Progenitor cell of endocrine pancreas (in vitro differentiated cells): ENCODE data around the gene GMDS. TPM values are rescaled to one million over a fixed set of nuclear protein-coding genes. Genes with fewer than 3 reads are reported as not detected.

Experiments
- DNase-seq: peaks from one replicate; pipeline ENCODE4 v3.0.0; 2021; ENCODE audit warnings: low spot score; ENCODE audit not compliant: unreplicated experiment
- H3K27ac Mint-ChIP-seq: 2 replicates; pipeline ENCODE4 v1.8.0; 2021; ENCODE audit warnings: mild to moderate bottlenecking, moderate library complexity, mixed read lengths
- H3K27me3 Mint-ChIP-seq: 2 replicates; pipeline ENCODE4 v1.8.0; 2021; ENCODE audit warnings: mixed read lengths
- H3K36me3 Mint-ChIP-seq: 2 replicates; pipeline ENCODE4 v1.8.0; 2022; ENCODE audit warnings: mixed read lengths; ENCODE audit not compliant: insufficient read depth
- H3K4me1 Mint-ChIP-seq: 2 replicates; pipeline ENCODE4 v1.8.0; 2021; ENCODE audit warnings: low read depth, mixed read lengths
- H3K4me3 Mint-ChIP-seq: 2 replicates; pipeline ENCODE4 v1.8.0; 2021; ENCODE audit warnings: low read depth, mild to moderate bottlenecking, moderate library complexity, mixed read lengths
- H3K9me3 Mint-ChIP-seq: 2 replicates; pipeline ENCODE4 v1.8.0; 2021; ENCODE audit warnings: low read depth, mixed read lengths
- CTCF ChIP-seq: fragments of 200-600 bp; sonication (generic); IDR thresholded peaks from one replicate; pipeline ENCODE4 v1.5.0; 2021; ENCODE audit warnings: antibody characterized with exemption, mild to moderate bottlenecking; ENCODE audit not compliant: unreplicated experiment
- total RNA-seq: library from RNA; stranded (reverse); gene quantifications from 2 replicates; pipeline ENCODE4 v1.2.1, GENCODE V29; 2021

GMDS gene
- total RNA-seq, 1 donor from 2014 or later: 17.2 TPM

DNA sequence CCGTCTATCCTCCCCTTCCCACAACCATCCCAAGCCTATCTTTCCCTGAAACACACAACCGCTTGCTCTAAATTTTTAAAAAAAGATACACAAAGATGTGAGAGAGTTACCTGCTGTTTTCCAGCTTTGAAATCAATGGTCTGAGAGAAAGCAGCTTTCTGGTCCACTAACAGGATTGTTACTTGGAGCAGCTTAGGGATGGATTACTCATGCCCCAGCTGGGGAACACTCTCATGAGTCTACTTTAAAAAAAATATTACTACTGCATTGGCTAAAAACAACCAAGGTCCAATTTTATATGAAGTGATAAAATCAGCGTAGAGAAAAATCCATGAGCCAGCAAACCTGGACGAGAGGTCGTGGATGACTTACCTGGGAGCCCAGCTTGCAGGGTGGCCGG lies 665.3 kb downstream of the GMDS start:
- no peak for TF ChIP-seq CTCF
- Mint-ChIP-seq H3K36me3 (no peaks in the 10 kb centered on the region), H3K9me3 (no peaks in the 10 kb centered on the region), H3K4me3 (no peak overlapping the region), H3K27me3 (peaks cover 39% of the 10 kb centered on the region), H3K27ac (no peak overlapping the region), H3K4me1 (peaks cover 3% of the 10 kb centered on the region)
- DNase-seq: no peak

DNA sequence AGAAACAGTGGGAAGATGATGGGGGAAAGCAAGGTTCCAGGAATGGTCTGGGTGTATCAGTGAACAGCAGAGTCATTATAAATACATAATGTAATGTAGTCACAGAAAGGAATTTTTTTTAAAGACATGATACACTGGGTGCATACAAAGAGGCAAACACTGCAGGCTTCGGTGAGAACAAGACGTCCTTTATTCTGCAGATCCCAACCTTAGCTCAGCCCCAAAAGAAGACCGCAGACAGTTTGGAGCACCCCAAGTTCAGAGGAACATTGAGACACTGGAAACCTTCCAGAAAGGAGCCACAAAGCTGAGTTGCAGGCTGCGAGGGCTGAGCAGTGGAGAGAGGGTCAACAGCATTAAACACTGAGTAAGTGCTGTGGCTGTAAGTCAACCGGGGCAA lies 666.3 kb downstream of the GMDS start:
- H3K4me3 Mint-ChIP-seq: no peak overlapping the region
- H3K9me3 Mint-ChIP-seq: no peaks in the 10 kb centered on the region
- no peaks in the 10 kb centered on the region for H3K36me3 Mint-ChIP-seq
- peaks cover 6% of the 10 kb centered on the region for H3K4me1 Mint-ChIP-seq
- no peak for DNase-seq
- TF ChIP-seq CTCF: no peak
- peaks cover 49% of the 10 kb centered on the region for H3K27me3 Mint-ChIP-seq
- no peak overlapping the region for H3K27ac Mint-ChIP-seq

GRCh38 chr6:1577896-1578745 lies 667.3 kb downstream of the GMDS start:
- H3K27ac Mint-ChIP-seq: no peak overlapping the region
- peaks cover 6% of the 10 kb centered on the region for H3K4me1 Mint-ChIP-seq
- no peak overlapping the region for H3K4me3 Mint-ChIP-seq
- H3K36me3 Mint-ChIP-seq: no peaks in the 10 kb centered on the region
- no peak for TF ChIP-seq CTCF
- no peaks in the 10 kb centered on the region for H3K9me3 Mint-ChIP-seq
- no peak for DNase-seq
- H3K27me3 Mint-ChIP-seq: peaks cover 44% of the 10 kb centered on the region

DNA sequence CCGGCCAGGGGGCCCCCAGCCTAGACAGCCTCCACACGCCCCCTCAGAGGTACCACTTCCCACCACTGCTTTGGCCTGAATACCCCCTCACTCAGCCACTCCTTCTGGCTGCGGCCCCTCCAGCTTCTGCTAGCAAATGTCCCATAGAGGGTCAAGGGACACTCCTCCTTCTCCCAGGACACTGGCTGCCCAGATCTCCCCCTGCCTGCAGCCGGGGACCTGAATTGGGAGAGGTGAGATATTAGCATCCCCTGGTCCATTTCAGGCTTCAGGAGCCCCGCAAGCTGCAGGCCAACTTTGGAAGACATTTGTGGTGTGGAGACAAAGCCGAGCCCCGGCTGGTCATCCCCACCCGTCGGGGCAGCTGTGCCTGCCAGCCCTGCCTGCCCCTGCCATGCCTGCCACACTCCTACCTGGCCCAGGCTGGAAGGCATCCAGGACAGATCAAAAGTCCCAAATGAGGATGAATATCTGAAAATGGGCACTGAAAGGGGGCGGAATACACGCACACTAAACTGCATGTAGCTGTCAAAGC lies 668.2 kb downstream of the GMDS start:
- H3K4me3 Mint-ChIP-seq: no peak overlapping the region
- peaks cover 6% of the 10 kb centered on the region for H3K4me1 Mint-ChIP-seq
- no peaks in the 10 kb centered on the region for H3K9me3 Mint-ChIP-seq
- H3K27me3 Mint-ChIP-seq: peaks cover 43% of the 10 kb centered on the region
- TF ChIP-seq CTCF: no peak
- no peak for DNase-seq
- no peak overlapping the region for H3K27ac Mint-ChIP-seq
- H3K36me3 Mint-ChIP-seq: no peaks in the 10 kb centered on the region

- DNase-seq: no peak
- peaks cover 6% of the 10 kb centered on the region for H3K4me1 Mint-ChIP-seq
- H3K27me3 Mint-ChIP-seq: peaks cover 43% of the 10 kb centered on the region
- H3K4me3 Mint-ChIP-seq: no peak overlapping the region
- no peak overlapping the region for H3K27ac Mint-ChIP-seq
- TF ChIP-seq CTCF: no peak
- H3K36me3 Mint-ChIP-seq: no peaks in the 10 kb centered on the region
- H3K9me3 Mint-ChIP-seq: no peaks in the 10 kb centered on the region
Observed at GRCh38 chr6:1576711-1577110, 668.7 kb downstream of the GMDS start.
